K562 (cell line): Measurements from ENCODE around the gene FBXO22. TPM values are rescaled to one million over a fixed set of nuclear protein-coding genes. Genes with fewer than 3 reads are reported as not detected.

ENCODE experiments used
- ATAC-seq: fragments of 200-7000 bp; cut with Tn5 transposase; 3 replicates; pipeline ENCODE4 v1.9.1; 2020; ENCODE audit warnings: moderate library complexity
- BruUV-seq: library from RNA; stranded (reverse); fragments of 400-500 nt; replicated peaks from 2 replicates; lab custom pipeline; 2021; lab: Mats Ljungman, UMichigan
- CTCF ChIA-PET: fragments of 300-600 bp; formaldehyde crosslinking; extraction: SDS; loops from one replicate; lab custom pipeline; 2021; ENCODE audit warnings: low intra/inter-chr PET ratio; lab: Yijun Ruan, JAX
- POLR2A ChIA-PET: fragments of 300-600, 350-650 bp; sonication (Branson Sonifier 250); formaldehyde crosslinking; extraction: SDS; loops from one replicate; lab custom pipeline; 2021; ENCODE audit warnings: antibody characterized with exemption, inconsistent platforms; lab: Yijun Ruan, JAX
- DNase-seq, 4 experiments: peaks; one replicate each; pipeline versions ENCODE4 v3.0.0 to v3.0.0-alpha.2; 2011 to 2018; ENCODE audit warnings: low spot score in 3 of 4, mixed read lengths in 3 of 4; ENCODE audit errors: extremely low read depth in 1 of 4
- FAIRE-seq: peaks from 2 replicates; lab custom pipeline; 2011; peaks lifted over from hg19 to GRCh38; lab: Jason Lieb, UNC
- H2AFZ ChIP-seq: 2 replicates; pipeline ENCODE4 v1.6.0; 2011; ENCODE audit warnings: low read depth, low read length, control low read depth, inconsistent platforms
- H3K27ac ChIP-seq: fragments of 200-600 bp; 3 replicates; pipeline ENCODE4 v1.8.0; 2011; ENCODE audit warnings: low read depth, mild to moderate bottlenecking, control low read depth, inconsistent platforms, low read length, moderate library complexity, mixed read lengths; ENCODE audit errors: extremely low read depth
- H3K27me3 ChIP-seq, 2 experiments: fragments of 300-600 bp in 1 of 2; 2 replicates in 1 of 2; 3 replicates in 1 of 2; pipeline versions ENCODE4 v1.6.0 to v1.8.0; 2011; ENCODE audit warnings: inconsistent platforms in 2 of 2, low read length in 2 of 2, mild to moderate bottlenecking in 1 of 2, mixed read lengths in 1 of 2, moderate library complexity in 1 of 2; ENCODE audit not compliant: control insufficient read depth in 2 of 2, insufficient read depth in 2 of 2
- H3K36me3 ChIP-seq: fragments of 300-600 bp; 3 replicates; pipeline ENCODE4 v1.8.0; 2011; ENCODE audit warnings: mild to moderate bottlenecking, low read length, inconsistent platforms; ENCODE audit not compliant: control insufficient read depth, insufficient read depth
- H3K4me1 ChIP-seq, 2 experiments: fragments of 200-600 bp in 1 of 2; replicated peaks in 1 of 2; 2 replicates in 1 of 2; 3 replicates in 1 of 2; pipeline versions ENCODE4 v1.5.1 to v1.8.0; 2011; ENCODE audit warnings: inconsistent platforms in 2 of 2, low read length in 2 of 2, mild to moderate bottlenecking in 1 of 2, mixed read lengths in 1 of 2, moderate library complexity in 1 of 2; ENCODE audit not compliant: control insufficient read depth in 2 of 2, insufficient read depth in 2 of 2
- H3K4me2 ChIP-seq: 2 replicates; pipeline ENCODE4 v1.6.1; 2011; ENCODE audit warnings: low read length, control low read depth, inconsistent platforms, mixed read lengths; ENCODE audit not compliant: insufficient read depth
- H3K4me3 ChIP-seq: fragments of 200-600 bp; sonication (generic), shearing (Covaris generic); 2 replicates; pipeline ENCODE4 v1.5.1; 2016; ENCODE audit warnings: control low read depth, inconsistent platforms
- H3K79me2 ChIP-seq: fragments of 200-600 bp; 3 replicates; pipeline ENCODE4 v1.8.0; 2011; ENCODE audit warnings: low read length, inconsistent platforms; ENCODE audit not compliant: control insufficient read depth, insufficient read depth
- H3K9ac ChIP-seq, 2 experiments: 2 replicates each; pipeline versions ENCODE4 v1.6.0 to v1.6.1; 2011; ENCODE audit warnings: low read depth in 2 of 2, low read length in 2 of 2, control low read depth in 1 of 2, inconsistent platforms in 1 of 2, mild to moderate bottlenecking in 1 of 2, mixed read lengths in 1 of 2; ENCODE audit not compliant: insufficient read depth in 1 of 2
- H3K9me1 ChIP-seq: one replicate; pipeline ENCODE4 v1.6.0; 2011; ENCODE audit warnings: inconsistent platforms, mild to moderate bottlenecking, low read length, moderate library complexity; ENCODE audit not compliant: control insufficient read depth, insufficient read depth
- H3K9me3 ChIP-seq: replicated peaks from 2 replicates; pipeline ENCODE4 v1.5.1; 2011; ENCODE audit warnings: low read depth, low read length, inconsistent platforms; ENCODE audit not compliant: control insufficient read depth, insufficient read depth
- H4K20me1 ChIP-seq: replicated peaks from 2 replicates; pipeline ENCODE4 v1.6.1; 2011; ENCODE audit warnings: low read length, inconsistent platforms, mixed read lengths; ENCODE audit not compliant: control insufficient read depth, insufficient read depth
- CBFA2T3 ChIP-seq: fragments of 450-650 bp; IDR thresholded peaks from 2 replicates; pipeline ENCODE4 v1.6.1; 2017
- ETV5 ChIP-seq: sonication (generic); formaldehyde crosslinking; IDR thresholded peaks from 2 replicates; pipeline ENCODE4 v1.4.0; 2020; ENCODE audit warnings: low read depth, mild to moderate bottlenecking, missing genetic modification reagents
- FOS ChIP-seq: IDR thresholded peaks from 3 replicates; pipeline ENCODE4 v1.6.1; 2011; ENCODE audit not compliant: insufficient read length; ENCODE audit errors: extremely low read depth
- FOXM1 ChIP-seq, 2 experiments: fragments of 450-650 bp in 1 of 2; sonication (generic) in 1 of 2; formaldehyde crosslinking in 1 of 2; IDR thresholded peaks; 2 replicates each; pipeline versions ENCODE4 v1.6.1 to v1.9.0; 2017 to 2022; ENCODE audit warnings: low read depth in 2 of 2, mild to moderate bottlenecking in 2 of 2, missing genetic modification reagents in 1 of 2, moderate library complexity in 1 of 2
- GATAD2B ChIP-seq: fragments of 450-650 bp; IDR thresholded peaks from 2 replicates; pipeline ENCODE4 v1.6.1; 2017; ENCODE audit warnings: mild to moderate bottlenecking, borderline replicate concordance
- HBP1 ChIP-seq: fragments of 450-650 bp; formaldehyde crosslinking; IDR thresholded peaks from 2 replicates; pipeline ENCODE4 v1.4.0; 2022; ENCODE audit warnings: missing genetic modification characterization
- KDM2B ChIP-seq: fragments of 250-450 bp; sonication (Bioruptor Pico); IDR thresholded peaks from 2 replicates; pipeline ENCODE4 v1.8.0; 2021; ENCODE audit warnings: mild to moderate bottlenecking, moderate library complexity
- MYBL2 ChIP-seq, 2 experiments: fragments of 450-650 bp in 1 of 2; sonication (generic) in 1 of 2; formaldehyde crosslinking in 1 of 2; IDR thresholded peaks; 2 replicates each; pipeline versions ENCODE4 v1.6.1 to v1.8.1; 2017 to 2022; ENCODE audit warnings: borderline replicate concordance in 1 of 2, inconsistent platforms in 1 of 2, low read depth in 1 of 2, mild to moderate bottlenecking in 1 of 2, missing genetic modification reagents in 1 of 2, moderate library complexity in 1 of 2
- PHB2 ChIP-seq: fragments of 450-650 bp; IDR thresholded peaks from 2 replicates; pipeline ENCODE4 v1.6.1; 2017; ENCODE audit warnings: low read depth
- RBM25 ChIP-seq: fragments of 200-400 bp; formaldehyde crosslinking; IDR thresholded peaks from 2 replicates; pipeline ENCODE4 v1.6.1; 2018; ENCODE audit warnings: low read length, low read depth, moderate library complexity; ENCODE audit not compliant: severe bottlenecking
- SAP30 ChIP-seq: fragments of 200-600 bp; sonication (generic); IDR thresholded peaks from 2 replicates; pipeline ENCODE4 v1.6.1; 2012; ENCODE audit warnings: borderline replicate concordance, low read depth, mild to moderate bottlenecking, moderate library complexity, low read length, control low read depth, inconsistent platforms; ENCODE audit not compliant: insufficient read depth, poor library complexity, severe bottlenecking
- STAT5A ChIP-seq: IDR thresholded peaks from 2 replicates; pipeline ENCODE4 v1.6.1; 2012; ENCODE audit warnings: low read length, inconsistent platforms, borderline replicate concordance
- TBP ChIP-seq: optimal IDR thresholded peaks from 2 replicates; pipeline ENCODE3; 2011; ENCODE audit warnings: low read depth, low read length, improper control_type of control experiment
- USF1 ChIP-seq: sonication (generic); formaldehyde crosslinking; IDR thresholded peaks from 2 replicates; pipeline ENCODE4 v1.9.0; 2022; ENCODE audit warnings: mild to moderate bottlenecking, missing genetic modification reagents
- ZFP91 ChIP-seq: sonication (generic); formaldehyde crosslinking; IDR thresholded peaks from 2 replicates; pipeline ENCODE4 v1.8.0; 2022; ENCODE audit warnings: mild to moderate bottlenecking, missing genetic modification reagents
- in situ Hi-C: fragments of 300-500 bp; cut with MboI; formaldehyde crosslinking; loops from 4 replicates; pipeline ENCODE4 v1.15.0; 2018; ENCODE audit warnings: inconsistent platforms, mixed read lengths
- intact Hi-C: fragments of 100-400 bp; cut with micrococcal nuclease; formaldehyde crosslinking; loops from 2 replicates; pipeline ENCODE4 v1.14.2; 2022
- polyA plus RNA-seq, 8 experiments: library from polyadenylated mRNA; depleted of rRNA in 4 of 8; stranded (reverse) in 5 of 8; unstranded in 3 of 8; fragments of >200 nt; fragmentation: Nextera tagmentation in 2 of 8; fragmentation: Illumina TruSeq in 1 of 8; extraction: Ambion mirVana in 2 of 8; extraction: Trizol in 1 of 8; gene quantifications; 2 replicates each; pipeline versions ENCODE4 v1.2.1 to v1.2.3, GENCODE V29; 2011 to 2014; ENCODE audit warnings: inconsistent platforms in 1 of 8, missing spikeins in 1 of 8
- total RNA-seq, 7 experiments: library from RNA; depleted of rRNA in 6 of 7; stranded (reverse); fragments of >200 nt in 6 of 7; fragmentation: Illumina TruSeq in 2 of 7; extraction: Trizol in 2 of 7; gene quantifications; 2 replicates each; pipeline versions ENCODE4 v1.2.1 to v1.2.3, GENCODE V29; 2011 to 2021; ENCODE audit warnings: low replicate concordance in 1 of 7

FBXO22 gene
- total and polyA plus RNA-seq, 9 of the 15 experiments (the other 6 are each of a cell fraction or from before 2014, with no cell fraction given): 24.4 to 99.4 (median 66.5) TPM

GRCh38 chr15:75903331-75904239 lies at the start of gene FBXO22 (continued):
- TF ChIP-seq SAP30: peak; percentile 31
- TF ChIP-seq USF1 (CRISPR knock-in tag): no peak; the same call in 1 of the 2 replicates
- TF ChIP-seq FOXM1 (IDR thresholded peaks at IDR 0.05; ENCODE audit: low read depth): no peak
- no peak for TF ChIP-seq FOXM1 (CRISPR knock-in tag; IDR thresholded peaks at IDR 0.05; ENCODE audit: low read depth)
- TF ChIP-seq, all 486 proteins: peak for 158

DNA sequence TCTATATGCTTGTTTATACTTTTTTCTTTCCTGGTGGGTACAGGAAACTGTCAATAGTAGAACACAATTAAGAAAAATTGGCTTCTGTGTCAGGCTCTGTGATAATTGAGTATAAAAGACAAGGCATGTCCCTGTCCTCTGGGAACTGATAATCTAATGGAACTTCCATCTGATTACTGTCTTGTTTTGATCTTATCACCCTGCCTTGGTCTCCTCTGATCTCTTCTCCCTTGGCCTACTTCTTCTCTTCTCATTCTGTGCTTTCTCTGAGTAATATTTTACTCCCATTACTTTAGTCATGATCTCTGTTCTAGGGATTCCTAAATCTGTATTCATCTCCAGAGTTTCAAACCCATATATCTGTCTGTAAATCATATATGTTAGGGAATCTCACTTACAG lies 45.8 kb upstream of the FBXO22 start:
- ChIA-PET POLR2A (no interaction called here), CTCF (no interaction called here)
- H3K4me2 ChIP-seq: no peak overlapping the region
- BruUV-seq: no TSS peak
- H3K4me1 ChIP-seq: peaks cover 0 to 4% of the 10 kb centered on the region in 2 experiments; a peak in 2 of 5 replicates
- H3K9me1 ChIP-seq: no peaks in the 10 kb centered on the region
- no peaks in the 10 kb centered on the region for H3K9me3 ChIP-seq
- peaks cover 73% of the 10 kb centered on the region for H3K36me3 ChIP-seq
- FAIRE-seq (no peak), ATAC-seq (no peak), DNase-seq (no peak)
- peaks cover 75% of the 10 kb centered on the region for H3K79me2 ChIP-seq
- H2AFZ ChIP-seq: no peak overlapping the region
- no peaks in the 10 kb centered on the region for H3K27me3 ChIP-seq
- no peak overlapping the region for H3K9ac ChIP-seq
- H4K20me1 ChIP-seq: peaks cover 5% of the 10 kb centered on the region; the same call in 1 of the 2 replicates
- intact Hi-C loops: no loop called here
- no peak overlapping the region for H3K27ac ChIP-seq
- in situ Hi-C loops: no loop called here
- no peak overlapping the region for H3K4me3 ChIP-seq
- no peak for TF ChIP-seq ETV5
- TF ChIP-seq KDM2B (CRISPR knock-in tag): no peak
- no peak for TF ChIP-seq FOS
- TF ChIP-seq PHB2: no peak
- no peak for TF ChIP-seq ZFP91 (CRISPR knock-in tag)
- no peak for TF ChIP-seq MYBL2 (IDR thresholded peaks at IDR 0.05; ENCODE audit: low read depth)
- no peak for TF ChIP-seq MYBL2 (CRISPR knock-in tag; IDR thresholded peaks at IDR 0.05; ENCODE audit: borderline replicate concordance)
- TF ChIP-seq STAT5A: no peak
- no peak for TF ChIP-seq SAP30
- no peak for TF ChIP-seq TBP
- no peak for TF ChIP-seq GATAD2B
- no peak for TF ChIP-seq HBP1 (CRISPR knock-in tag)
- no peak for TF ChIP-seq CBFA2T3
- no peak for TF ChIP-seq RBM25
